Measurements from ENCODE around the gene TPCN1.

Gene TPCN1

GRCh38 chr12:113242560-113242959, 21.3 kb downstream of the TPCN1 start:
- WGBS, result 97% methylated on average over 8 of the region's 8 CpGs

GRCh38 chr12:113244047-113244460, 22.8 kb downstream of the TPCN1 start:
- no peak overlapping the region for H2AFZ ChIP-seq (ENCODE audit: low read depth, low read length)
- H2BK12ac ChIP-seq (ENCODE audit: low read length in 2 of 2), result peak overlapping the region; percentile 7 to 41
- no peak overlapping the region for H3K27ac ChIP-seq (ENCODE audit: low read length, poor library complexity, severe bottlenecking)
- peak overlapping the region; percentile 39 for H2BK120ac ChIP-seq (ENCODE audit: low read depth, low read length)
- no peak overlapping the region for H3K4me2 ChIP-seq (ENCODE audit: low read length, poor library complexity, severe bottlenecking)
- H3K27me3 ChIP-seq (ENCODE audit: control insufficient read depth in 1 of 2, insufficient read depth in 1 of 2, low read length in 2 of 2), result no peaks in the 10 kb centered on the region
- peak overlapping the region; percentile 70 for H2AK5ac ChIP-seq (ENCODE audit: low read length, severe bottlenecking)
- H3K18ac ChIP-seq (ENCODE audit: low read depth in 1 of 2, low read length in 2 of 2), result peak overlapping the region in 1 of 2 experiments; percentile 56
- H3K23ac ChIP-seq (ENCODE audit: low read length in 2 of 2), result no peak overlapping the region
- H2BK15ac ChIP-seq (ENCODE audit: low read depth, poor library complexity, severe bottlenecking), result peak overlapping the region; percentile 82
- peak; percentile 30 for DNase-seq
- 95% methylated on average over 5 of the region's 5 CpGs for WGBS
- H3K79me1 ChIP-seq (replicated peaks; ENCODE audit: low read length, poor library complexity, severe bottlenecking), result peaks cover 7% of the 10 kb centered on the region
- peak overlapping the region; percentile 59 for H4K8ac ChIP-seq (ENCODE audit: low read length)
- H3K4me3 ChIP-seq (ENCODE audit: insufficient read depth in 1 of 2, low read depth in 1 of 2, low read length in 2 of 2), result no peak overlapping the region
- no peak overlapping the region for H3K9ac ChIP-seq (ENCODE audit: low read length)
- peak overlapping the region; percentile 77 for H4K91ac ChIP-seq (ENCODE audit: low read length)
- no peaks in the 10 kb centered on the region for H3K9me3 ChIP-seq (ENCODE audit: control insufficient read depth, low read length)
- peaks cover 58% of the 10 kb centered on the region for H3K4me1 ChIP-seq (ENCODE audit: control insufficient read depth, insufficient read depth, low read depth, low read length)
- H3K36me3 ChIP-seq (ENCODE audit: control insufficient read depth in 1 of 2, insufficient read depth in 2 of 2, low read depth in 1 of 2, low read length in 2 of 2), result peaks cover 8 to 10% of the 10 kb centered on the region in 2 experiments
- H2BK5ac ChIP-seq (ENCODE audit: low read depth, low read length, poor library complexity, severe bottlenecking), result no peak overlapping the region
- H3K4ac ChIP-seq (ENCODE audit: low read depth in 1 of 2, low read length in 2 of 2), result peak overlapping the region; percentile 9 to 81
- no peak overlapping the region for H3K14ac ChIP-seq (ENCODE audit: low read length in 2 of 2)

More at GRCh38 chr12:113242560-113242959, 21.3 kb downstream of the TPCN1 start:
- peak overlapping the region; percentile 34 to 94 for H3K18ac ChIP-seq (ENCODE audit: low read depth in 1 of 2, low read length in 2 of 2)
- no peaks in the 10 kb centered on the region for H3K79me1 ChIP-seq (replicated peaks; ENCODE audit: low read length, poor library complexity, severe bottlenecking)
- peak overlapping the region; percentile 42 to 86 for H3K4ac ChIP-seq (ENCODE audit: low read depth in 1 of 2, low read length in 2 of 2)
- H3K4me2 ChIP-seq (ENCODE audit: low read length, poor library complexity, severe bottlenecking), result no peak overlapping the region
- peaks cover 4 to 19% of the 10 kb centered on the region in 2 experiments for H3K36me3 ChIP-seq (ENCODE audit: control insufficient read depth in 1 of 2, insufficient read depth in 2 of 2, low read depth in 1 of 2, low read length in 2 of 2)
- DNase-seq, result no peak
- no peak overlapping the region for H2AFZ ChIP-seq (ENCODE audit: low read depth, low read length)
- H4K8ac ChIP-seq (ENCODE audit: low read length), result peak overlapping the region; percentile 56
- H4K91ac ChIP-seq (ENCODE audit: low read length), result peak overlapping the region; percentile 75
- peak overlapping the region; percentile 90 for H2AK5ac ChIP-seq (ENCODE audit: low read length, severe bottlenecking)
- H2BK5ac ChIP-seq (ENCODE audit: low read depth, low read length, poor library complexity, severe bottlenecking), result no peak overlapping the region
- no peak overlapping the region for H3K9ac ChIP-seq (ENCODE audit: low read length)
- H3K23ac ChIP-seq (ENCODE audit: low read length in 2 of 2), result no peak overlapping the region
- H3K27ac ChIP-seq (ENCODE audit: low read length, poor library complexity, severe bottlenecking), result peak overlapping the region; percentile 91
- H3K4me1 ChIP-seq (ENCODE audit: control insufficient read depth, insufficient read depth, low read depth, low read length), result peaks cover 61% of the 10 kb centered on the region
- peak overlapping the region in 1 of 2 experiments; percentile 35 for H3K14ac ChIP-seq (ENCODE audit: low read length in 2 of 2)
- H3K27me3 ChIP-seq (ENCODE audit: control insufficient read depth in 1 of 2, insufficient read depth in 1 of 2, low read length in 2 of 2), result no peaks in the 10 kb centered on the region
- H3K9me3 ChIP-seq (ENCODE audit: control insufficient read depth, low read length), result no peaks in the 10 kb centered on the region
- peak overlapping the region; percentile 91 for H2BK15ac ChIP-seq (ENCODE audit: low read depth, poor library complexity, severe bottlenecking)
- peak overlapping the region; percentile 1 to 93 for H2BK12ac ChIP-seq (ENCODE audit: low read length in 2 of 2)
- no peak overlapping the region for H3K4me3 ChIP-seq (ENCODE audit: insufficient read depth in 1 of 2, low read depth in 1 of 2, low read length in 2 of 2)
- H2BK120ac ChIP-seq (ENCODE audit: low read depth, low read length), result no peak overlapping the region

- Histone ChIP-seq H2BK12ac (ENCODE audit: low read length in 2 of 2) (peak overlapping the region; percentile 40 to 80), H3K23ac (ENCODE audit: low read length in 2 of 2) (no peak overlapping the region), H3K9ac (ENCODE audit: low read length) (no peak overlapping the region), H3K9me3 (ENCODE audit: control insufficient read depth, low read length) (no peaks in the 10 kb centered on the region), H3K4me3 (ENCODE audit: insufficient read depth in 1 of 2, low read depth in 1 of 2, low read length in 2 of 2) (no peak overlapping the region), H3K36me3 (ENCODE audit: control insufficient read depth in 1 of 2, insufficient read depth in 2 of 2, low read depth in 1 of 2, low read length in 2 of 2) (peaks cover 12 to 15% of the 10 kb centered on the region in 2 experiments), H3K14ac (ENCODE audit: low read length in 2 of 2) (peak overlapping the region in 1 of 2 experiments; percentile 23), H3K27me3 (ENCODE audit: control insufficient read depth in 1 of 2, insufficient read depth in 1 of 2, low read length in 2 of 2) (no peaks in the 10 kb centered on the region), H4K91ac (ENCODE audit: low read length) (peak overlapping the region; percentile 90), H3K27ac (ENCODE audit: low read length, poor library complexity, severe bottlenecking) (no peak overlapping the region), H2BK5ac (ENCODE audit: low read depth, low read length, poor library complexity, severe bottlenecking) (no peak overlapping the region), H4K8ac (ENCODE audit: low read length) (no peak overlapping the region), H2BK15ac (ENCODE audit: low read depth, poor library complexity, severe bottlenecking) (peak overlapping the region; percentile 82), H3K18ac (ENCODE audit: low read depth in 1 of 2, low read length in 2 of 2) (peak overlapping the region; percentile 44 to 82), H3K4me2 (ENCODE audit: low read length, poor library complexity, severe bottlenecking) (no peak overlapping the region), H2AK5ac (ENCODE audit: low read length, severe bottlenecking) (peak overlapping the region; percentile 70), H2AFZ (ENCODE audit: low read depth, low read length) (no peak overlapping the region), H3K79me1 (replicated peaks; ENCODE audit: low read length, poor library complexity, severe bottlenecking) (peaks cover 12% of the 10 kb centered on the region), H3K4me1 (ENCODE audit: control insufficient read depth, insufficient read depth, low read depth, low read length) (peaks cover 54% of the 10 kb centered on the region), H3K4ac (ENCODE audit: low read depth in 1 of 2, low read length in 2 of 2) (peak overlapping the region; percentile 57 to 81), H2BK120ac (ENCODE audit: low read depth, low read length) (peak overlapping the region; percentile 64)
- DNase-seq, result no peak
- 95% methylated on average over 16 of the region's 16 CpGs for WGBS
Measured at GRCh38 chr12:113244478-113244958, 23.3 kb downstream of the TPCN1 start.

- H3K4ac ChIP-seq (ENCODE audit: low read depth in 1 of 2, low read length in 2 of 2), result peak overlapping the region; percentile 81 to 97
- H3K4me2 ChIP-seq (ENCODE audit: low read length, poor library complexity, severe bottlenecking), result peak overlapping the region; percentile 63
- DNase-seq, result peak; percentile 100
- peak overlapping the region; percentile 85 for H2BK15ac ChIP-seq (ENCODE audit: low read depth, poor library complexity, severe bottlenecking)
- peak overlapping the region; percentile 79 to 99 for H2BK12ac ChIP-seq (ENCODE audit: low read length in 2 of 2)
- H3K9ac ChIP-seq (ENCODE audit: low read length), result peak overlapping the region; percentile 65
- peak overlapping the region; percentile 11 for H2BK5ac ChIP-seq (ENCODE audit: low read depth, low read length, poor library complexity, severe bottlenecking)
- peak overlapping the region in 1 of 2 experiments; percentile 94 for H3K14ac ChIP-seq (ENCODE audit: low read length in 2 of 2)
- WGBS, result 2% methylated on average over 19 of the region's 19 CpGs
- H3K4me3 ChIP-seq (ENCODE audit: insufficient read depth in 1 of 2, low read depth in 1 of 2, low read length in 2 of 2), result peak overlapping the region in 1 of 2 experiments; percentile 63
- peak overlapping the region; percentile 93 to 95 for H3K18ac ChIP-seq (ENCODE audit: low read depth in 1 of 2, low read length in 2 of 2)
- H3K36me3 ChIP-seq (ENCODE audit: control insufficient read depth in 1 of 2, insufficient read depth in 2 of 2, low read depth in 1 of 2, low read length in 2 of 2), result peaks cover 19 to 23% of the 10 kb centered on the region in 2 experiments
- peak overlapping the region; percentile 91 for H3K27ac ChIP-seq (ENCODE audit: low read length, poor library complexity, severe bottlenecking)
- H3K4me1 ChIP-seq (ENCODE audit: control insufficient read depth, insufficient read depth, low read depth, low read length), result peaks cover 46% of the 10 kb centered on the region
- H3K27me3 ChIP-seq (ENCODE audit: control insufficient read depth in 1 of 2, insufficient read depth in 1 of 2, low read length in 2 of 2), result no peaks in the 10 kb centered on the region
- H3K79me1 ChIP-seq (replicated peaks; ENCODE audit: low read length, poor library complexity, severe bottlenecking), result peaks cover 12% of the 10 kb centered on the region
- peak overlapping the region; percentile 8 for H2AK5ac ChIP-seq (ENCODE audit: low read length, severe bottlenecking)
- H2BK120ac ChIP-seq (ENCODE audit: low read depth, low read length), result no peak overlapping the region
- peak overlapping the region; percentile 95 for H4K91ac ChIP-seq (ENCODE audit: low read length)
- no peak overlapping the region for H3K23ac ChIP-seq (ENCODE audit: low read length in 2 of 2)
- H3K9me3 ChIP-seq (ENCODE audit: control insufficient read depth, low read length), result no peaks in the 10 kb centered on the region
- H2AFZ ChIP-seq (ENCODE audit: low read depth, low read length), result no peak overlapping the region
- peak overlapping the region; percentile 94 for H4K8ac ChIP-seq (ENCODE audit: low read length)
Measured at GRCh38 chr12:113245695-113246477, 24.6 kb downstream of the TPCN1 start.

All from mesenchymal stem cell (in vitro differentiated cells and primary cell).